ENCODE results near the gene RTBDN. TPM values are rescaled to one million over a fixed set of nuclear protein-coding genes. Genes with fewer than 3 reads are reported as not detected.

Gene RTBDN
- total and polyA plus RNA-seq, 2 of the 8 experiments (the other 6 are each of a cell fraction or from before 2014, with no cell fraction given): 4.0 to 4.8 TPM

GRCh38 chr19:12804051-12804450 is 30.3 kb downstream of the RTBDN start:
- Histone ChIP-seq H2AFZ (ENCODE audit: low read length) (no peak overlapping the region), H3K27me3 (replicated peaks in 1 of 4; ENCODE audit: control insufficient read depth in 3 of 4, extremely low read depth in 1 of 4, insufficient read depth in 3 of 4, low read length in 3 of 4) (peaks cover 0 to 4% (median under 1%) of the 10 kb centered on the region in 4 experiments; a peak in 2 of 7 replicates), H3K23me2 (ENCODE audit: low read depth, low read length) (peaks cover 18% of the 10 kb centered on the region; the same call in 1 of the 2 replicates), H2BK120ac (replicated peaks; ENCODE audit: low read depth, low read length) (no peak overlapping the region), H3K36me3 (ENCODE audit: control insufficient read depth in 2 of 4, insufficient read depth in 4 of 4, low read length in 3 of 4) (peaks cover 8 to 29% (median 16%) of the 10 kb centered on the region in 4 experiments; a peak in 7 of 8 replicates), H4K5ac (ENCODE audit: insufficient read length, low read depth, low read length) (no peak overlapping the region), H3K4me3 (ENCODE audit: extremely low read depth in 1 of 4, insufficient read depth in 2 of 4, low read depth in 3 of 4, low read length in 4 of 4) (no peak overlapping the region), H3K4me2 (ENCODE audit: insufficient read depth in 1 of 2, low read depth in 2 of 2, low read length in 2 of 2) (no peak overlapping the region), H3K56ac (replicated peaks; ENCODE audit: insufficient read length, low read depth, low read length) (no peak overlapping the region), H3K4ac (replicated peaks; ENCODE audit: insufficient read length, low read depth, low read length) (no peak overlapping the region), H2BK5ac (ENCODE audit: low read depth, low read length) (no peak overlapping the region), H3K27ac (ENCODE audit: low read depth, low read length) (no peak overlapping the region), H3K79me1 (ENCODE audit: low read depth, low read length) (peaks cover 7% of the 10 kb centered on the region), H2BK15ac (ENCODE audit: low read length) (no peak overlapping the region), H3K4me1 (replicated peaks in 1 of 4; ENCODE audit: control insufficient read depth in 3 of 4, insufficient read depth in 4 of 4, low read length in 3 of 4) (peaks cover 0 to 20% (median 13%) of the 10 kb centered on the region in 4 experiments; a peak in 6 of 7 replicates), H2AK5ac (ENCODE audit: low read depth, low read length) (no peak overlapping the region), H3K14ac (ENCODE audit: insufficient read length) (no peak overlapping the region), H4K20me1 (replicated peaks in 1 of 2; ENCODE audit: control insufficient read depth in 1 of 2, insufficient read depth in 2 of 2, low read length in 2 of 2) (peaks cover 0 to 6% of the 10 kb centered on the region in 2 experiments), H3K23ac (ENCODE audit: insufficient read length) (no peak overlapping the region), H2BK20ac (ENCODE audit: low read length) (no peak overlapping the region), H3K79me2 (ENCODE audit: control insufficient read depth in 1 of 2, insufficient read depth in 2 of 2, low read length in 2 of 2) (peaks cover 0 to 16% of the 10 kb centered on the region in 2 experiments; a peak in 2 of 4 replicates), H2BK12ac (ENCODE audit: low read depth, low read length) (no peak overlapping the region), H3K18ac (ENCODE audit: extremely low read depth, low read length) (no peak overlapping the region), H3K9ac (replicated peaks in 1 of 4; ENCODE audit: extremely low read depth in 1 of 4, low read depth in 3 of 4, low read length in 3 of 4) (no peak overlapping the region), H3K9me3 (ENCODE audit: insufficient read depth in 2 of 2, low read depth in 1 of 2, low read length in 1 of 2) (no peaks in the 10 kb centered on the region), H4K8ac (ENCODE audit: extremely low read depth, insufficient read depth, low read length) (peak overlapping the region; percentile 31; the same call in 1 of the 2 replicates), H4K91ac (replicated peaks; ENCODE audit: insufficient read length, low read length) (no peak overlapping the region)
- WGBS, 2 experiments (ENCODE audit: extremely low coverage in 1 of 2, insufficient coverage in 1 of 2, insufficient read length in 1 of 2, insufficient replicate concordance in 2 of 2, low coverage in 1 of 2, low lambda C conversion rate in 2 of 2, missing lambda C conversion rate in 1 of 2): 97% methylated on average over 25 of the region's 26 CpGs; no CpG with 5 or more reads in 1 of the 2 experiments
- FAIRE-seq: no peak
- ChIA-PET CTCF (ENCODE audit: partially characterized antibody) (interaction anchor here (1.0 to 17.9 kb wide), 6 partner anchors 21 to 44 kb away, joined by 3 to 288 read pairs (median 5); no protein-coding TSS in a partner anchor), POLR2A (ENCODE audit: partially characterized antibody) (interaction anchor here (1.3 to 15.2 kb wide), 4 partner anchors 11 to 40 kb away, joined by 3 to 317 read pairs (median 16); partner anchors contain the start of genes HOOK2 and JUNB)
- DNase-seq (ENCODE audit: low read depth in 1 of 2, low spot score in 2 of 2): no peak
- no peak for TF ChIP-seq KDM1A (IDR thresholded peaks at IDR 0.05; ENCODE audit: borderline replicate concordance, low read length)

All from H1 (cell line).